Measurements from ENCODE around the gene TCERG1L. TPM values are rescaled to one million over a fixed set of nuclear protein-coding genes. Genes with fewer than 3 reads are reported as not detected.

Gene TCERG1L
- total RNA-seq, 2 donors from 2014 or later: 0.05 TPM; not detected in 1

GRCh38 chr10:131212763-131213325 is 98.7 kb downstream of the TCERG1L start:
- Mint-ChIP-seq H3K4me3 (no peak overlapping the region), H3K27ac (no peak overlapping the region), H3K36me3 (ENCODE audit: low read depth) (no peaks in the 10 kb centered on the region), H3K27me3 (no peaks in the 10 kb centered on the region), H3K4me1 (no peaks in the 10 kb centered on the region), H3K9me3 (no peaks in the 10 kb centered on the region)
- no peak for ATAC-seq (replicated peaks)

- H3K36me3 Mint-ChIP-seq (ENCODE audit: low read depth): no peaks in the 10 kb centered on the region
- no peaks in the 10 kb centered on the region for H3K27me3 Mint-ChIP-seq
- no peak overlapping the region for H3K27ac Mint-ChIP-seq
- H3K4me3 Mint-ChIP-seq: no peak overlapping the region
- H3K9me3 Mint-ChIP-seq: no peaks in the 10 kb centered on the region
- ATAC-seq (replicated peaks): no peak
- H3K4me1 Mint-ChIP-seq: no peaks in the 10 kb centered on the region
Measured at GRCh38 chr10:131211965-131212619, 99.4 kb downstream of the TCERG1L start.

DNA sequence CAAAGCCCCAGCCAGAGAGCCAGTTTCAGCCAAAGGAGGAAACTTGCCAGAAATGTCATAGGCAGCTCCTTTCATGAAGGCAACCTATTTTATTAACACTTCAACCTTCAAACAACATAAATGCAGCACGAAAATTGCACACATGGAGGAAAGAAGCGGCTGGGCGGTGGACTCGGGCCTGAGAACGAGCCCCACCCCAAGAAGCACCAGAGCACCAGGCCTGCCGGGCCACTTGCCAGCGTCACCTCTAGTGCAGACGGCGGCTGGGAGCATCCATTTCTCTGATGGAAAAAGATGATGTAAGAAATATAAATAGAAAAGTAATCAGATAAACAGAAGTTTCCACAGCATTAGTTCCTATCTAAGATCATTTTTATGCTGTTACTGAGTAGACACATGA is 100.0 kb downstream of the TCERG1L start:
- Mint-ChIP-seq H3K27me3 (no peaks in the 10 kb centered on the region), H3K4me3 (no peak overlapping the region), H3K4me1 (no peaks in the 10 kb centered on the region), H3K27ac (no peak overlapping the region), H3K9me3 (no peaks in the 10 kb centered on the region), H3K36me3 (ENCODE audit: low read depth) (no peaks in the 10 kb centered on the region)
- no peak for ATAC-seq (replicated peaks)

DNA sequence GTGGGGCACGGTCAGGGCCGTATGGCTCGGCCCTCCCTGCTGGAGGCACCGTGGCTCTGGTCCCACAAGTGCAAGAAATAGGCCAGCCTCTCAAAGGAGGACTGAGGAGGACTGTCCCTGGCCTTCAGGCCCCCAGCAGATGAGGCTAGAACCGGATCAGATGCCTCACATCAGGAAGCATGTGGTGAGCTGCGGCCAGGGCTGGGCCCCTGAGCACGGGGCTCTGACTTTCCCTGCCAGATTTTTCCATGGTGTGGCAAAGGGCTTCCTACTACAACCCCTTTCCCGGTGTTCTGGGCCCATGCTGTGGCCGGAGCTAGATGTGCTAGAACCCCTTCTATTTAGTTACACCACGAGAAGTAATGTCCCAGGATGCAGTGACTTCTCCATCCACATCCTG is 100.4 kb downstream of the TCERG1L start:
- no peaks in the 10 kb centered on the region for H3K36me3 Mint-ChIP-seq (ENCODE audit: low read depth)
- H3K27me3 Mint-ChIP-seq: no peaks in the 10 kb centered on the region
- H3K4me1 Mint-ChIP-seq: no peaks in the 10 kb centered on the region
- no peak for ATAC-seq (replicated peaks)
- H3K9me3 Mint-ChIP-seq: no peaks in the 10 kb centered on the region
- H3K4me3 Mint-ChIP-seq: no peak overlapping the region
- H3K27ac Mint-ChIP-seq: no peak overlapping the region

DNA sequence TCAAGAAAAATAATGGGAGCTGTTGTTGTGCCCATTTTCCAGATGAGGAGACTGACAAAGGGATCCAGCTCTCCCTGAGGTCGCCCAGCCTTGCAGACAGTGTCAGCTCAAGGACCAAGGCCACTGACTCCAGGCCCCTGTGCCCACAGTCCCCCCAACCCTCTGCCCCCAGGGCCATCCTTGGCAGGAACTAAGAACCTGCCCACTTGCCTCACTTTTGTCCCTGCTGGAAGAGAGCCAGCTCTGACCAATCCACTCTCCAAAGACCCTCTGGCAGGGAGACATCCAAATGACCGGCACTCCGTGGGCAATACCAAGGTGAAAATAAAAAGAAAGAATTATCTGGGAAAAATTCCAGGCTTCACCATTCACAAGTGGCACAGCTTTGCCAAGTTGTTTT is 101.3 kb downstream of the TCERG1L start:
- H3K9me3 Mint-ChIP-seq: no peaks in the 10 kb centered on the region
- ATAC-seq (replicated peaks): no peak
- H3K4me3 Mint-ChIP-seq: no peak overlapping the region
- H3K27ac Mint-ChIP-seq: no peak overlapping the region
- H3K4me1 Mint-ChIP-seq: no peaks in the 10 kb centered on the region
- H3K27me3 Mint-ChIP-seq: no peaks in the 10 kb centered on the region
- H3K36me3 Mint-ChIP-seq (ENCODE audit: low read depth): no peaks in the 10 kb centered on the region

DNA sequence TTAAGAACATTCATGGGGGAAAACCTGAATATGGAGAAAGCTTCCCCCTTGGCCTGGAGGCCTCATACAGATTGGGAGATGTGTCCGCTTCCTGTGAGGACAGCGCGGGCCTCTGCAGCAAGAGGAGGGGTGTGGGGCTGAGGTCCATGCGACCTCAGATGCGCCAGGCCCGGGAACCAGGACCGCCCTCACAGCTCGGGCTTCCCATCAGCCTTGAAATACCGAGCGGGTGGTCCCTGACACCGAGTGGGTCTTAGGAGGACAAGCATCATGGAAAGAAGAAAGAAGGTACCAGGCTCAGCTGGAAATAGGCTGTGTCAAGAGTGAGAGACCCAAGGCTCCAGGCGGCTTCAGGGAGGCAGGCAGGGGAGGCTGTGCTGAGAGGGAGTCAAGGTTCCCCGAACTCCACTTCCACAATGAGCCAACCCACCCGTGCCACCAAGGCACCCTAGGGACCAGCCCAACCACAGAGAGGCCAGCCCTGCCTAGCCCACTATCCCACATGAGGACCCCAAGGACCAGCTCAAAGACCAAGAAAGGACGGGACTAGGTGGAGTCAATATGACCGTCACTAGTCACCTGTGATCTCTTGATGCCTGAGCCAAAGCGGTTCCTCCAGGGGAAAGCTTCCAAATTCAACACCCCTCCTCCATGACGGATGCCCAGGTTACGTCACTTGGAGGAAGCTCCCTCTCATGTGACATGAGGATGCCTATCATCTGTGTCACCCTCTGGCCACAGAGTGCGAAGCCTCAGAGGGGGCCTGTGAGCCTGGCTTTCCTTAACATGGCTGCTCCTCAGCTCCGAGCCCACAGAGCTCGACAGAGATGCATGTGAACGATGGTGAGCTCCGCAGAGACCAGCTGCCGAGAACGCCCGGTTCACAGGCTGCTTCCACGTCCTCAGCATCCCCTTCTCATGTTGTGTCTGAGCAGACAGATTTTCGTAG is 103.7 kb downstream of the TCERG1L start:
- no peaks in the 10 kb centered on the region for H3K27me3 Mint-ChIP-seq

DNA sequence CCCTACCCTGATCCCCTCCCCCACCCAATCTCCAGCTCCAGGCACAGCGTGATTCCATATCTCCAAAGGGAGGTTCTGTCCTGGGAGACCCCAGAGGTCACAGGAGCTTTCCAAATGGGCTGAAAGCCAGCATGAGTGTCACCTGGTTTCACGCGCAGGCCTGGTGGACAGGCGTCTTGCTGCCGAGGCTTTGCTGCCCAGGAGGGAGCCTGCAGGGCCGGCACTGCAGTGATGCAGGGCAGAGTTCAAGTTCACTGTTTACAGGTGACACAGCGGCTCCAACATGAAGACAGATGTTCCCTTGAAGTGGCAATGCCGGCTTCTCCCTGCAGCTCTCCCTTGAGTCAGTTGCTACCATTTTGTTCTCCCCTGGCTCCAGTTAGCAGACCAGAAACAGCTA is 104.3 kb downstream of the TCERG1L start:
- Mint-ChIP-seq H3K27ac (no peak overlapping the region), H3K36me3 (ENCODE audit: low read depth) (no peaks in the 10 kb centered on the region), H3K4me1 (no peaks in the 10 kb centered on the region), H3K4me3 (no peak overlapping the region), H3K27me3 (no peaks in the 10 kb centered on the region), H3K9me3 (no peaks in the 10 kb centered on the region)
- ATAC-seq (replicated peaks): no peak

More for the DNA sequence above, 103.7 kb downstream of the TCERG1L start:
- H3K36me3 Mint-ChIP-seq (ENCODE audit: low read depth): no peaks in the 10 kb centered on the region
- H3K9me3 Mint-ChIP-seq: no peaks in the 10 kb centered on the region
- ATAC-seq (replicated peaks): no peak
- no peak overlapping the region for H3K4me3 Mint-ChIP-seq
- no peak overlapping the region for H3K27ac Mint-ChIP-seq
- no peaks in the 10 kb centered on the region for H3K4me1 Mint-ChIP-seq

DNA sequence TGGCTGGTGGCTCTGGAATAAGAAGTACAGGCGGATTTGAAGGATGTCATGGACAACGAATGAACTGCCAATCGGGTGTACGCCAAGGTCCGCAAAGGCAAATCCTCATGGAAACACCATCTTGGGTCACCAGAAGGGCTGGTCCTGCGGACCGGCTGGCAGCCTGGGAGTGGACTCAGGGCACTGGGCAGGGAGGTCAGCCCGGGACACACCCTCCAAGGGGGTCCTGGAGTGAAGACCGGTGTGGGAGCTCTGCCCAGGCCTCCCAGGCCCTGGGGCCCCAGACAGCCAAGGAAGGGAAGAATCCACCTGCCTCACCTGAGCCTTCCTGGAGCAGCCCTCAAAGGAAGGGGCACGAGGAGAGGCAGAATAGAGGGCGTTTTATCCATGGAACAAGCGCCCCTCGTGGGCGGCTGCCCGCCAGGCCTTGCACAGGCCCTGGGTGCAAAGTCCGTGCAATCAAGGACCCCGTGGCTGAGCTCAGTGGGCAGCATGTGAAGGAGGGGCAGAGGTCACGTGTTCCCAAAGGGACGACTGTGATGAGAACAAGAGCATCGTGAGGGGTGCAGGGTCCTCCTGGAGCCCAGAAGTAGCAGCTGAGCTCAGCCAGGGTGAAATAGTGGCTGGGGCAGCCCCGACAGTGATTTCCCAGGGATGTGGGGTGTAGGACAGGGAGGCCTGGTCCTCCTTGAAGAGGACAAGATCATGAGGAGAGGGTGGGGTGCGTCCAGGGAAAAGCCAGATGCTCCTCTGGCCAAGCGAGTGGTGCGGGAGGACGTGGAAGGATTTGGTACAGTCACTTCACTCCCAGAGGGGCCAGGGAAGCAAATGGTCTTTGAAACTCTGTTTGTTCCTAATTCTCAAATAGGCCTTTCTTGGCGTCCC is 105.2 kb downstream of the TCERG1L start:
- Mint-ChIP-seq H3K27me3 (no peaks in the 10 kb centered on the region), H3K4me3 (no peak overlapping the region), H3K27ac (no peak overlapping the region), H3K36me3 (ENCODE audit: low read depth) (no peaks in the 10 kb centered on the region), H3K4me1 (no peaks in the 10 kb centered on the region), H3K9me3 (no peaks in the 10 kb centered on the region)
- no peak for ATAC-seq (replicated peaks)

- no peaks in the 10 kb centered on the region for H3K36me3 Mint-ChIP-seq (ENCODE audit: low read depth)
- H3K4me1 Mint-ChIP-seq: no peaks in the 10 kb centered on the region
- no peaks in the 10 kb centered on the region for H3K27me3 Mint-ChIP-seq
- H3K4me3 Mint-ChIP-seq: no peak overlapping the region
- ATAC-seq (replicated peaks): no peak
- no peak overlapping the region for H3K27ac Mint-ChIP-seq
- H3K9me3 Mint-ChIP-seq: no peaks in the 10 kb centered on the region
Measured at GRCh38 chr10:131205556-131205955, 106.0 kb downstream of the TCERG1L start.

DNA sequence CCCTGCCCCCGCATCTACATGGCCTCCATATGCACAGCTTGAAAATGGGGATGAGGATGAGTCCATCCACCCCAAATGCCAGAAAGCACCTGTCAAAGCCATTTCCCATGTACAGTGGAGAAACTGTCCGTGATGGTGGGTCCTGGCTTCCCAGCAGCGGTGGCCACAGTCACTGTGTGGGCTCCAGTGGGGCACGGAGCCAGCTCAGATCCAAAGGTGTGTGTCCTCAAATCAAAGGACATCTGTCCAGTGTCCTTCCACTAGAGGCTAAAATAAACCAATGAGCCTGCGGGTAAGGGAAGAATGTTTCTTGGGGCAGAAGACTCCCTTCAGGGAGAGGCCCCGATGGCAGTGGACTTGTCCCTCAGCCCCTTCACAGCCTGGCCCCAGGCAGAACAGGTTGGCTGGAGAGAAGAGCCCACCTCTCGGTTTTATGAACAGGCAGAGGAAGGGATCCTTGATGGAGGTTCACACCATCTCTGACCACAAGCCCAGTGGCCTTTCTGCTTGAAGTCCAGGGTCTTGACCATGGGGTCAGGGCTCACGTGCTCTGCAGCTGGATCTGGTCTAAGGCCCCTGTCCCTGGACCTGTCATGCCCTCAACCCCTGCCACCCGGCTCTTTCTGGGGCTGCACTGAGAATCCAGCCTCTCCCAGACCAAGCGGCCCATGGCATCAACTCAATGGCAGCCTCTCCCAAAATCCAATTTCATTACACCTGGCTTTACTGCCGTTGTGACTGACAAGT is 106.9 kb downstream of the TCERG1L start:
- Mint-ChIP-seq H3K27ac (no peak overlapping the region), H3K27me3 (peaks cover 3% of the 10 kb centered on the region), H3K4me1 (no peaks in the 10 kb centered on the region), H3K9me3 (no peaks in the 10 kb centered on the region), H3K4me3 (no peak overlapping the region), H3K36me3 (ENCODE audit: low read depth) (no peaks in the 10 kb centered on the region)
- ATAC-seq (replicated peaks): no peak

DNA sequence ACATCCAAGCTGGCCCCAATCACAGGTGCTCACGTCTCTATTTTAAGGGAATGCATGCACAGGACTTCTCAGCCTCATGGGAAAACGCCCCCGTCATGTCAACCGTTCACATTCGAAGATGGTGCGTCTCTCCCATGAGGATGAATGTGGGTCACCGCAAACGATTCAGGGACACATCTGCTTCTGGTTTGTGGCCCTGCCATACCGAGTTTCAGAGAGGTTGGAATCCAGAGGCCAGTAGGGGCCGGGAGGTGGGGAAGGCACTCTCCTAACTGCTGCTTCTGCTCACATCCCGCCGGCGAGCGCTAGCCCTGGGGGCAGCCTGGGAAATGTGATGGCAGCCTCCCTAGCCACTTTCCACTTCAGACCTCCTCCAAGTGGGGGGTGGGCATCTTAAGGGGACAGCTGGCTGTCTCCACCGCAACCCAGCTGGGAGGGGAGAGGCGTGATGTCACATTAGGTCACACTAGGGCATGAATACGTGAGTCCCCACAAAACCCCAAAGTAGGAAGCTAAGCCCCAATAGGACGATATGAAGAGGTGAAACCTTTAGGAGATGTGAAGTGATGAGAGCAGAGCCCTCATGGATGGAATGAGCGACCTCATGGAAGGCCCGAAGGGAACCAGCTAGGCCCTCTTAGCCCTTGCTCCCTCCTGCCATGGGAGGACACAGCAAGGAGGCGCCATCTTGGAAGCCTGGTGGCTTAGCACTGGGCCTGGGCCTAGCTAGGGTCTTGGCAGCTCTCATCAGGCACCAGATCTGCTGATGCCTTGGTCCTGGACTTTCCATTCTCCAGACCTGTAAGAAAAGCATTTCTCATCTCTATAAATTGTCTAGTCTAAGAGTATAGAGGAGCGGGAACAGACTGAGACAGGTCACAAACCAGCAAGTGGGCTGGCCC is 107.8 kb downstream of the TCERG1L start:
- Mint-ChIP-seq H3K4me3 (no peak overlapping the region), H3K9me3 (no peaks in the 10 kb centered on the region), H3K36me3 (ENCODE audit: low read depth) (no peaks in the 10 kb centered on the region), H3K27ac (no peak overlapping the region), H3K27me3 (peaks cover 3% of the 10 kb centered on the region), H3K4me1 (no peaks in the 10 kb centered on the region)
- ATAC-seq (replicated peaks): no peak

- no peaks in the 10 kb centered on the region for H3K4me1 Mint-ChIP-seq
- no peaks in the 10 kb centered on the region for H3K36me3 Mint-ChIP-seq (ENCODE audit: low read depth)
- H3K4me3 Mint-ChIP-seq: no peak overlapping the region
- no peak for ATAC-seq (replicated peaks)
- H3K27ac Mint-ChIP-seq: no peak overlapping the region
- no peaks in the 10 kb centered on the region for H3K9me3 Mint-ChIP-seq
- peaks cover 3% of the 10 kb centered on the region for H3K27me3 Mint-ChIP-seq
Measured at GRCh38 chr10:131202990-131203389, 108.5 kb downstream of the TCERG1L start.

Data from activated T-helper 17 cell treated with anti-CD3 and anti-CD28 coated beads, Interleukin-2, amount 50 U/mL, for 72 hours (primary cell).